ENCODE data around the gene PCDH7. TPM values are rescaled to one million over a fixed set of nuclear protein-coding genes. Genes with fewer than 3 reads are reported as not detected.

Gene PCDH7
- total and polyA plus RNA-seq, 12 donors = 9.4 to 164 (median 59.4) TPM

DNA sequence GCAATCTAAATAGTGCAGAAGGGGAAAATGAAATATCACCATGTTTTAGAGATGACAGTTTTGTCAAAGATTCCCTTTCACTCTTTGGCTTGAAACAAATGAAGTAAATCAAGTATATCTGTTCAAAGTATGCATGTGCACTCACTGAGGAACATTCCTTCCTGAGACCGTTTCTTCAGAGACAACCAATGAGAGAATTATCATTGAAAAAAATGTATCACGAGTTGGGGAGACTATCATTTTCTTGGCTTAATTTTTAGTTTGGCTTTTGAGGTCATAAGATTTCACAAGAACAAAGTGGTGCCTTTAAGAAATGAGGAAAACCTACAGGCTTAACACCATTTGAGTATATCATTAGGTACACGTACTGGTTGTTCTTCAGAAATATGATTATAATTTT is 56.3 kb downstream of the PCDH7 start:
- Histone ChIP-seq H3K4me1 (peaks cover 0 to 8% (median 0%) of the 10 kb centered on the region in 9 donors), H3K9me3 (no peaks in the 10 kb centered on the region), H3K4me3 (no peak overlapping the region), H3K27me3 (no peaks in the 10 kb centered on the region), H3K36me3 (no peaks in the 10 kb centered on the region), H3K27ac (no peak overlapping the region)
- TF ChIP-seq, protein P1, sequence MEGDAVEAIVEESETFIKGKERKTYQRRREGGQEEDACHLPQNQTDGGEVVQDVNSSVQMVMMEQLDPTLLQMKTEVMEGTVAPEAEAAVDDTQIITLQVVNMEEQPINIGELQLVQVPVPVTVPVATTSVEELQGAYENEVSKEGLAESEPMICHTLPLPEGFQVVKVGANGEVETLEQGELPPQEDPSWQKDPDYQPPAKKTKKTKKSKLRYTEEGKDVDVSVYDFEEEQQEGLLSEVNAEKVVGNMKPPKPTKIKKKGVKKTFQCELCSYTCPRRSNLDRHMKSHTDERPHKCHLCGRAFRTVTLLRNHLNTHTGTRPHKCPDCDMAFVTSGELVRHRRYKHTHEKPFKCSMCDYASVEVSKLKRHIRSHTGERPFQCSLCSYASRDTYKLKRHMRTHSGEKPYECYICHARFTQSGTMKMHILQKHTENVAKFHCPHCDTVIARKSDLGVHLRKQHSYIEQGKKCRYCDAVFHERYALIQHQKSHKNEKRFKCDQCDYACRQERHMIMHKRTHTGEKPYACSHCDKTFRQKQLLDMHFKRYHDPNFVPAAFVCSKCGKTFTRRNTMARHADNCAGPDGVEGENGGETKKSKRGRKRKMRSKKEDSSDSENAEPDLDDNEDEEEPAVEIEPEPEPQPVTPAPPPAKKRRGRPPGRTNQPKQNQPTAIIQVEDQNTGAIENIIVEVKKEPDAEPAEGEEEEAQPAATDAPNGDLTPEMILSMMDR (IDR thresholded peaks at IDR 0.05) = no peak
- DNase-seq (no peak), ATAC-seq (no peak)
- intact Hi-C loops (cut with DNase I) = no loop called here
- WGBS, 2 donors = 55 to 59% methylated on average over 3 of the region's 3 CpGs

DNA sequence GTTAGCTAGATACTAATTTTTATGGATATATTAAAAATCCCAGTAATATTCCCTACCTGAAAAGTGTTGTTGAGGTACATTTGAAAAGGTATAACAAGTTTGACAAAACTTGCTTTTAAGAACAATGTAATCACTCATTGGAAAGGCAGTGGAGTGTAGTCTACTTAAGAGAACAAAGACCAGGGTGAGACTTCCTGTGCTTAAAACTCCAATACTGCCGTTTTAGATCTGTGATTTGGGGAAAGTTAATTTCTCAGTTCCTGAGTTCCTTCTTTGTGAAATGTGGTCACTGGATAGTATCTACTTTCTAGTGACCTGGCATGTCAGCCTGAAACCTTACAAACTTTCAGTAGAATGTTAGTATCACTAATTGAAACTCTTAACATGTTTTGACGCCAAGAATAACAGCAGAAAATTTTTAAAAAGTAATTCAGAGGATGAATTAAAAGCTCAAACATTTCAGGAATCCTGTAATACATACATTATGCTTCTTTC is 56.8 kb downstream of the PCDH7 start:
- 40% methylated on average over 2 of the region's 2 CpGs for WGBS, 2 donors
- Histone ChIP-seq H3K4me1 (peaks cover 0 to 8% (median 0%) of the 10 kb centered on the region in 9 donors), H3K27me3 (no peaks in the 10 kb centered on the region), H3K4me3 (no peak overlapping the region), H3K36me3 (no peaks in the 10 kb centered on the region), H3K9me3 (no peaks in the 10 kb centered on the region), H3K27ac (no peak overlapping the region)
- ATAC-seq = no peak
- no peak for DNase-seq
- TF ChIP-seq, protein P1 (IDR thresholded peaks at IDR 0.05) = no peak
- intact Hi-C loops (cut with DNase I) = no loop called here
